GM12878 (cell line): ENCODE measurements around the gene KCNK7. TPM values are rescaled to one million over a fixed set of nuclear protein-coding genes. Genes with fewer than 3 reads are reported as not detected.

ENCODE experiments used
- ATAC-seq: fragments of 200-7000 bp; cut with Tn5 transposase; 3 replicates; pipeline ENCODE4 v1.9.1; 2020; ENCODE audit warnings: mild to moderate bottlenecking, moderate library complexity
- BruUV-seq: library from RNA; stranded (reverse); fragments of 400-500 nt; replicated peaks from 2 replicates; lab custom pipeline; 2021; lab: Mats Ljungman, UMichigan
- CTCF ChIA-PET: fragments of 300-600 bp; sonication (Branson Sonifier 250); formaldehyde crosslinking; extraction: SDS; loops from one replicate; lab custom pipeline; 2021; ENCODE audit warnings: inconsistent platforms; lab: Yijun Ruan, JAX
- POLR2A ChIA-PET: fragments of 350-600 bp; formaldehyde crosslinking; extraction: SDS; loops from one replicate; lab custom pipeline; 2021; ENCODE audit warnings: inconsistent platforms; lab: Charles Lee
- RAD21 ChIA-PET: fragments of 300-600 bp; sonication (Branson Sonifier 250); formaldehyde crosslinking; loops from one replicate; lab custom pipeline; 2023; ENCODE audit warnings: antibody characterized with exemption; ENCODE audit not compliant: unreplicated experiment; lab: Charles Lee
- SMC1A ChIA-PET: fragments of 300-600 bp; sonication (Branson Sonifier 250); formaldehyde crosslinking; loops from one replicate; lab custom pipeline; 2023; ENCODE audit not compliant: unreplicated experiment, uncharacterized antibody; lab: Charles Lee
- DNase-seq: peaks from one replicate; pipeline ENCODE4 v3.0.0-alpha.2; 2011; ENCODE audit warnings: low read depth, low spot score
- FAIRE-seq: peaks from 3 replicates; lab custom pipeline; 2011; peaks lifted over from hg19 to GRCh38; lab: Jason Lieb, UNC
- H2AFZ ChIP-seq: 2 replicates; pipeline ENCODE4 v1.6.0; 2011; ENCODE audit warnings: low read depth, low read length, control low read depth; ENCODE audit not compliant: control insufficient read depth
- H3K27ac ChIP-seq: 2 replicates; pipeline ENCODE4 v1.5.1; 2011; ENCODE audit warnings: control low read depth; ENCODE audit not compliant: control insufficient read depth, insufficient read depth
- H3K27me3 ChIP-seq, 2 experiments: replicated peaks in 1 of 2; 2 replicates each; pipeline versions ENCODE4 v1.6.0 to v1.6.1; 2011; ENCODE audit warnings: low read length in 1 of 2; ENCODE audit not compliant: control insufficient read depth in 2 of 2, insufficient read depth in 2 of 2
- H3K36me3 ChIP-seq, 2 experiments: 2 replicates each; pipeline ENCODE4 v1.5.1; 2011; ENCODE audit warnings: low read length in 1 of 2; ENCODE audit not compliant: control insufficient read depth in 2 of 2, insufficient read depth in 2 of 2
- H3K4me1 ChIP-seq: 2 replicates; pipeline ENCODE4 v1.6.1; 2011; ENCODE audit warnings: mild to moderate bottlenecking, low read length, moderate library complexity, mixed read lengths; ENCODE audit not compliant: control insufficient read depth, insufficient read depth
- H3K4me2 ChIP-seq: 2 replicates; pipeline ENCODE4 v1.6.0; 2011; ENCODE audit warnings: control low read depth; ENCODE audit not compliant: control insufficient read depth, insufficient read depth
- H3K4me3 ChIP-seq: fragments of 200-600 bp; sonication (generic); 2 replicates; pipeline ENCODE4 v1.5.1; 2016
- H3K79me2 ChIP-seq: 2 replicates; pipeline ENCODE4 v1.6.0; 2011; ENCODE audit warnings: low read length; ENCODE audit not compliant: control insufficient read depth, insufficient read depth
- H3K9ac ChIP-seq: 2 replicates; pipeline ENCODE4 v1.8.0; 2011; ENCODE audit warnings: low read length, control low read depth, mixed read lengths; ENCODE audit not compliant: control insufficient read depth, insufficient read depth
- H3K9me3 ChIP-seq: replicated peaks from 3 replicates; pipeline ENCODE4 v1.5.1; 2011; ENCODE audit warnings: mild to moderate bottlenecking, low read length; ENCODE audit not compliant: control insufficient read depth, insufficient read depth
- H4K20me1 ChIP-seq: 2 replicates; pipeline ENCODE4 v1.6.0; 2011; ENCODE audit not compliant: control insufficient read depth, insufficient read depth
- CEBPB ChIP-seq, 2 experiments: fragments of 150-350 bp in 1 of 2; IDR thresholded peaks; 2 replicates each; pipeline ENCODE4 v1.6.1; 2012 to 2014; ENCODE audit warnings: low read depth in 2 of 2, low read length in 2 of 2, borderline replicate concordance in 1 of 2, inconsistent platforms in 1 of 2
- CHD2 ChIP-seq: IDR thresholded peaks from 2 replicates; pipeline ENCODE4 v1.6.1; 2011; ENCODE audit warnings: low read depth, low read length, improper control_type of control experiment, borderline replicate concordance
- DPF2 ChIP-seq: fragments of 450-650 bp; IDR thresholded peaks from 2 replicates; pipeline ENCODE4 v1.6.1; 2017; ENCODE audit warnings: mild to moderate bottlenecking
- HDAC2 ChIP-seq: fragments of 200-600 bp; sonication (generic); IDR thresholded peaks from 2 replicates; pipeline ENCODE4 v1.6.1; 2017
- LARP7 ChIP-seq: fragments of 450-650 bp; IDR thresholded peaks from 2 replicates; pipeline ENCODE4 v1.6.1; 2017; ENCODE audit warnings: mild to moderate bottlenecking
- NFIC ChIP-seq: IDR thresholded peaks from 2 replicates; pipeline ENCODE4 v1.6.1; 2012; ENCODE audit warnings: low read depth, mild to moderate bottlenecking, inconsistent platforms, low read length, moderate library complexity
- RFX5 ChIP-seq: IDR thresholded peaks from 2 replicates; pipeline ENCODE4 v1.6.1; 2011; ENCODE audit warnings: low read depth, low read length, improper control_type of control experiment
- SMARCA5 ChIP-seq: fragments of 450-650 bp; IDR thresholded peaks from 2 replicates; pipeline ENCODE4 v1.6.1; 2017; ENCODE audit warnings: mild to moderate bottlenecking
- SUPT20H ChIP-seq: IDR thresholded peaks from 2 replicates; pipeline ENCODE4 v1.6.1; 2011; ENCODE audit warnings: low read depth, mild to moderate bottlenecking, low read length, moderate library complexity, borderline replicate concordance; ENCODE audit not compliant: control insufficient read depth
- TAF1 ChIP-seq: IDR thresholded peaks from 2 replicates; pipeline ENCODE4 v1.6.1; 2011; ENCODE audit warnings: mild to moderate bottlenecking, low read depth, low read length, borderline replicate concordance
- WGBS: methylation state at CpG from one replicate; pipeline ENCODE4 v1.1.6; 2016; ENCODE audit warnings: low lambda C conversion rate; ENCODE audit not compliant: insufficient replicate concordance, insufficient coverage; ENCODE audit errors: missing lambda C conversion rate; 5-methylcytosine and 5-hydroxymethylcytosine counted together
- in situ Hi-C: fragments of 300-500 bp; cut with MboI; formaldehyde crosslinking; loops from 9 replicates; pipeline ENCODE4 v1.14.3; 2018; ENCODE audit warnings: mixed read lengths
- intact Hi-C: fragments of 100-400 bp; cut with micrococcal nuclease; formaldehyde crosslinking; loops from one replicate; pipeline ENCODE4 v1.14.2; 2022; ENCODE audit not compliant: unreplicated experiment
- polyA plus RNA-seq, 11 experiments: library from polyadenylated mRNA; depleted of rRNA in 4 of 11; unstranded in 6 of 11; stranded (reverse) in 5 of 11; fragments of >200 nt; fragmentation: Nextera tagmentation in 4 of 11; fragmentation: Illumina TruSeq in 1 of 11; extraction: Ambion mirVana in 4 of 11; extraction: Trizol in 1 of 11; gene quantifications; 1 replicate in 1 of 11; 2 replicates in 10 of 11; pipeline versions ENCODE4 v1.2.1 to v1.2.3, GENCODE V29; 2011 to 2016; ENCODE audit warnings: inconsistent platforms in 2 of 11, missing spikeins in 2 of 11, low read depth in 1 of 11
- total RNA-seq, 4 experiments: library from RNA; depleted of rRNA in 3 of 4; stranded (reverse); fragments of >200 nt in 3 of 4; fragmentation: Illumina TruSeq in 1 of 4; extraction: Trizol in 1 of 4; gene quantifications; 2 replicates each; pipeline versions ENCODE4 v1.2.1 to v1.2.3, GENCODE V29; 2013 to 2021
- TF ChIP-seq, protein P1 (sequence below): IDR thresholded peaks from 2 replicates; pipeline ENCODE4 v1.6.1; 2012; ENCODE audit warnings: low read depth, low read length, improper control_type of control experiment
- TF ChIP-seq, protein P2 (sequence below): fragments of 450-650 bp; IDR thresholded peaks from 2 replicates; pipeline ENCODE4 v1.6.1; 2018; ENCODE audit warnings: borderline replicate concordance, mild to moderate bottlenecking; ENCODE audit not compliant: partially characterized antibody
- TF ChIP-seq, protein P3 (sequence below): IDR thresholded peaks from 2 replicates; pipeline ENCODE4 v1.6.1; 2011; ENCODE audit warnings: mild to moderate bottlenecking, low read depth, low read length, moderate library complexity; ENCODE audit not compliant: insufficient replicate concordance
- TF ChIP-seq, protein P4 (sequence below): IDR thresholded peaks from 2 replicates; pipeline ENCODE4 v1.6.1; 2012; ENCODE audit warnings: mild to moderate bottlenecking, low read depth, low read length

Gene KCNK7
- total and polyA plus RNA-seq, 10 of the 15 experiments (the other 5 are each of a cell fraction or from before 2014, with no cell fraction given) = 0.11 to 0.54 (median 0.23) TPM; not detected in 7

DNA sequence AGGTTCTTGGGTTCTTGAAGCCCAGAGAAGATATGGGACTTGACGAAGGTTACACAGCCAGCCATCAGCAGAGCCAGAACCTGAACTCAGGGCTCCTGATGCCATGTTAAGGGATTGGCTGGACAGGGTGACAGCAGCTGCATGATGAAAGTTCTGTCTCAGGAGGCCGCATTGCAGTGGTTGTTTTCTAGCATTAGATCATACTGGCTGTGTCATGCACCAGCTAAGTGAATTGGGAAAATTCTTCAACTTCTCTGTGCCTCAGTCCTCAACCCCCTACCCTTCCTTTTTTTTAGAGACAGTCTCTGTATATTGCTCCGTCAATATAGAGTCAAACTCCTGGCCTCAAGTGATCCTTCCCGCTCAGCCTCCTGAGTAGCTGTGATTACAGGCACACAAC, 32.0 kb downstream of the KCNK7 start:
- ChIA-PET SMC1A (no interaction called here), RAD21 (interaction anchor here (0.7 to 1.3 kb wide), 2 partner anchors 17 to 27 kb away, joined by 3 to 4 read pairs; no protein-coding TSS in a partner anchor), CTCF (interaction anchor here (1.0 kb wide), 1 partner anchor 11 kb away, joined by 3 read pairs; no protein-coding TSS in a partner anchor), POLR2A (interaction anchor here (0.6 to 2.0 kb wide), 4 partner anchors 23 to 905 kb away, joined by 4 to 12 read pairs (median 4); no protein-coding TSS in a partner anchor)
- in situ Hi-C loops (no loop called here), intact Hi-C loops (no loop called here)
- Histone ChIP-seq H3K4me1 (peaks cover 9% of the 10 kb centered on the region), H3K4me2 (no peak overlapping the region), H3K27ac (no peak overlapping the region), H3K4me3 (no peak overlapping the region), H3K9ac (no peak overlapping the region), H3K79me2 (peaks cover 4% of the 10 kb centered on the region), H3K36me3 (no peaks in the 10 kb centered on the region), H4K20me1 (no peaks in the 10 kb centered on the region), H3K27me3 (no peaks in the 10 kb centered on the region; a peak in 2 of 4 replicates), H3K9me3 (no peaks in the 10 kb centered on the region), H2AFZ (no peak overlapping the region)
- DNase-seq (no peak), FAIRE-seq (no peak), ATAC-seq (no peak)
- BruUV-seq = no TSS peak
- TF ChIP-seq, protein P1, sequence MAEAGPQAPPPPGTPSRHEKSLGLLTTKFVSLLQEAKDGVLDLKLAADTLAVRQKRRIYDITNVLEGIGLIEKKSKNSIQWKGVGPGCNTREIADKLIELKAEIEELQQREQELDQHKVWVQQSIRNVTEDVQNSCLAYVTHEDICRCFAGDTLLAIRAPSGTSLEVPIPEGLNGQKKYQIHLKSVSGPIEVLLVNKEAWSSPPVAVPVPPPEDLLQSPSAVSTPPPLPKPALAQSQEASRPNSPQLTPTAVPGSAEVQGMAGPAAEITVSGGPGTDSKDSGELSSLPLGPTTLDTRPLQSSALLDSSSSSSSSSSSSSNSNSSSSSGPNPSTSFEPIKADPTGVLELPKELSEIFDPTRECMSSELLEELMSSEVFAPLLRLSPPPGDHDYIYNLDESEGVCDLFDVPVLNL = no peak
- TF ChIP-seq CHD2 (no peak), CEBPB (IDR thresholded peaks at IDR 0.05; ENCODE audit: borderline replicate concordance in 1 of 2, low read depth in 2 of 2, low read length in 2 of 2) (no peak), RFX5 (no peak), HDAC2 (no peak), NFIC (no peak), LARP7 (no peak), DPF2 (no peak), SMARCA5 (no peak), SUPT20H (no peak), TAF1 (no peak)
- TF ChIP-seq, protein P2, sequence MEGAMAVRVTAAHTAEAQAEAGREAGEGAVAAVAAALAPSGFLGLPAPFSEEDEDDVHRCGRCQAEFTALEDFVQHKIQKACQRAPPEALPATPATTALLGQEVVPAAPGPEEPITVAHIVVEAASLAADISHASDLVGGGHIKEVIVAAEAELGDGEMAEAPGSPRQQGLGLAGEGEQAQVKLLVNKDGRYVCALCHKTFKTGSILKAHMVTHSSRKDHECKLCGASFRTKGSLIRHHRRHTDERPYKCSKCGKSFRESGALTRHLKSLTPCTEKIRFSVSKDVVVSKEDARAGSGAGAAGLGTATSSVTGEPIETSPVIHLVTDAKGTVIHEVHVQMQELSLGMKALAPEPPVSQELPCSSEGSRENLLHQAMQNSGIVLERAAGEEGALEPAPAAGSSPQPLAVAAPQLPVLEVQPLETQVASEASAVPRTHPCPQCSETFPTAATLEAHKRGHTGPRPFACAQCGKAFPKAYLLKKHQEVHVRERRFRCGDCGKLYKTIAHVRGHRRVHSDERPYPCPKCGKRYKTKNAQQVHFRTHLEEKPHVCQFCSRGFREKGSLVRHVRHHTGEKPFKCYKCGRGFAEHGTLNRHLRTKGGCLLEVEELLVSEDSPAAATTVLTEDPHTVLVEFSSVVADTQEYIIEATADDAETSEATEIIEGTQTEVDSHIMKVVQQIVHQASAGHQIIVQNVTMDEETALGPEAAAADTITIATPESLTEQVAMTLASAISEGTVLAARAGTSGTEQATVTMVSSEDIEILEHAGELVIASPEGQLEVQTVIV = no peak
- TF ChIP-seq, protein P3, sequence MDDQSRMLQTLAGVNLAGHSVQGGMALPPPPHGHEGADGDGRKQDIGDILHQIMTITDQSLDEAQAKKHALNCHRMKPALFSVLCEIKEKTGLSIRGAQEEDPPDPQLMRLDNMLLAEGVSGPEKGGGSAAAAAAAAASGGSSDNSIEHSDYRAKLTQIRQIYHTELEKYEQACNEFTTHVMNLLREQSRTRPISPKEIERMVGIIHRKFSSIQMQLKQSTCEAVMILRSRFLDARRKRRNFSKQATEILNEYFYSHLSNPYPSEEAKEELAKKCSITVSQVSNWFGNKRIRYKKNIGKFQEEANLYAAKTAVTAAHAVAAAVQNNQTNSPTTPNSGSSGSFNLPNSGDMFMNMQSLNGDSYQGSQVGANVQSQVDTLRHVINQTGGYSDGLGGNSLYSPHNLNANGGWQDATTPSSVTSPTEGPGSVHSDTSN = no peak
- TF ChIP-seq, protein P4, sequence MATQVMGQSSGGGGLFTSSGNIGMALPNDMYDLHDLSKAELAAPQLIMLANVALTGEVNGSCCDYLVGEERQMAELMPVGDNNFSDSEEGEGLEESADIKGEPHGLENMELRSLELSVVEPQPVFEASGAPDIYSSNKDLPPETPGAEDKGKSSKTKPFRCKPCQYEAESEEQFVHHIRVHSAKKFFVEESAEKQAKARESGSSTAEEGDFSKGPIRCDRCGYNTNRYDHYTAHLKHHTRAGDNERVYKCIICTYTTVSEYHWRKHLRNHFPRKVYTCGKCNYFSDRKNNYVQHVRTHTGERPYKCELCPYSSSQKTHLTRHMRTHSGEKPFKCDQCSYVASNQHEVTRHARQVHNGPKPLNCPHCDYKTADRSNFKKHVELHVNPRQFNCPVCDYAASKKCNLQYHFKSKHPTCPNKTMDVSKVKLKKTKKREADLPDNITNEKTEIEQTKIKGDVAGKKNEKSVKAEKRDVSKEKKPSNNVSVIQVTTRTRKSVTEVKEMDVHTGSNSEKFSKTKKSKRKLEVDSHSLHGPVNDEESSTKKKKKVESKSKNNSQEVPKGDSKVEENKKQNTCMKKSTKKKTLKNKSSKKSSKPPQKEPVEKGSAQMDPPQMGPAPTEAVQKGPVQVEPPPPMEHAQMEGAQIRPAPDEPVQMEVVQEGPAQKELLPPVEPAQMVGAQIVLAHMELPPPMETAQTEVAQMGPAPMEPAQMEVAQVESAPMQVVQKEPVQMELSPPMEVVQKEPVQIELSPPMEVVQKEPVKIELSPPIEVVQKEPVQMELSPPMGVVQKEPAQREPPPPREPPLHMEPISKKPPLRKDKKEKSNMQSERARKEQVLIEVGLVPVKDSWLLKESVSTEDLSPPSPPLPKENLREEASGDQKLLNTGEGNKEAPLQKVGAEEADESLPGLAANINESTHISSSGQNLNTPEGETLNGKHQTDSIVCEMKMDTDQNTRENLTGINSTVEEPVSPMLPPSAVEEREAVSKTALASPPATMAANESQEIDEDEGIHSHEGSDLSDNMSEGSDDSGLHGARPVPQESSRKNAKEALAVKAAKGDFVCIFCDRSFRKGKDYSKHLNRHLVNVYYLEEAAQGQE = no peak
- WGBS = 82% methylated on average over 4 of the region's 4 CpGs
